Fibroblast of upper back skin (primary cell): Measurements from ENCODE around the gene RUVBL1.

ENCODE experiments used
- DNase-seq: peaks from one replicate; pipeline ENCODE4 v3.0.0-alpha.2; 2013

The RUVBL1 gene

DNA sequence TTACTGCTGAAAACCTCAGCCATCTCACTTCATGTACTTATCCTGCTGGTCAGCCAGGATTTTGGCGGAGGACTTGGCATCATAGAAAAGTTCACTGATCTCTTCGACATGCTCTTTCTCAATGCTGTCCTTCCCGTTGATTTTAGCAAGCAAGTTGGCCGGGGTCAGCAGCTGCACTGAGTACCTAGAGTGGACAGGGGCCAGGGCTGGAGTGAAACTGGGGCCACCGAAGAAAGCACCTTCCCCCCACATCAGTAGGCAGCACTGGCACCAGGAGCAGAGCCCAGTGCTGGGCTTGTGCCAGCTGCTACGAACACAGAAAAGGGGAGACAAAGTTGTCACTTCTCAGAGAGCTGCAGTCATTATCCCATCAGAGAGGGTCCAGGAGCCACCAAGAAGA is 42.4 kb downstream of the RUVBL1 start:
- no peak for DNase-seq

DNA sequence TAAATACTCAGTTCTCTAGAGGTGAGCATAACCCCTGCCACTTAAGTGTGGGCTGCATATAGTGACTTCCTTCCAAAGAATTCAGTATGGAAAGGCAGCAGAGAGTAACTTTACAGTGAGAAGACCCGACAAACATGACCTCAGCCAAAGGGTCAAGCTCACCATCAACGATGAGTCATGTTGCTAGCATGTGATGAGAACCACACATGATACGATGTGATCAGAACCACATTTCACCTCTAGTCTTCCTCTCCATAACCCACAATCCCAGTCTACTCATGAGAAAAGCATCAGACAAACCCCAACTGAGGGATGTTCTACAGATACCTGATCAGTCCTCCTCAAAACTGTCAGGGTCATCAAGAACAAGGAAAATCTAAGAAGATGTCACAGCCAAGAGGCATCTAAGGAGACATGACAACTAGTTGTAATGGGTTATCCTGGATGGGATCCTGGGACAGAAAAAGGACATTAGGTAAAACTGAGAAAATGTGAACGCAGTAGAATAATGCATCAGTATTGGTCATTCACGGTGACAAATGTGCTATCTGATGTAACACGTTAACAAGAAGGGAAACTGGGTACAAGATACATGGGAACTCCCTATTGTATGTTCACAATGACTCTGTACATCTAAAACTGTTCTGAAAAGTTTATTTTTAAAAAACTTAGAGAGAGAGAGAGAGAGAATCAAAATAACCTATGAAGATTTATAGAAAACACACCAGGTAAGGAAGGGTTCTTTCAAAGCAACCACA is 43.1 kb downstream of the RUVBL1 start:
- DNase-seq = peak; percentile 95

- no peak for DNase-seq
Observed at GRCh38 chr3:128079823-128080222, 43.8 kb downstream of the RUVBL1 start.

- DNase-seq = no peak
Observed at GRCh38 chr3:128078875-128079274, 44.7 kb downstream of the RUVBL1 start.

DNA sequence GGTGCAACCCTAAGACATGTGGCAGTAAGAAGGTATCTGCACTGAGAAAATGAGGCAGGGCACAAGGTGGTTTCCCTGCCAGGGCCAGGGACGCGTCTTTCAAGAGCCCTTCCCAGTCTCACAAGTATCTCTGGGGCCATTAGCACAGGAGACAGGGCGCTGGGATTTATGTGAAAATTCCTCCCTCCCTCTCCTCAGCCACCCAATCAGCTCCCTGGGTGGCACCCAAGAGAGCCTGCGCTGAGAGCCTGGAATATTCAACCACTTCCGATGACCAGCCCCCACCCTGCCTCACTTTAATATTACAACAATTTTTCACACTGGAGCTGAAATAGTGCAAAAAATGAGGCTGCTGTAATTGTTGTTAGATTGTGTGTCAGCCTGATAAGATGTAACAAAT is 45.3 kb downstream of the RUVBL1 start:
- no peak for DNase-seq

DNA sequence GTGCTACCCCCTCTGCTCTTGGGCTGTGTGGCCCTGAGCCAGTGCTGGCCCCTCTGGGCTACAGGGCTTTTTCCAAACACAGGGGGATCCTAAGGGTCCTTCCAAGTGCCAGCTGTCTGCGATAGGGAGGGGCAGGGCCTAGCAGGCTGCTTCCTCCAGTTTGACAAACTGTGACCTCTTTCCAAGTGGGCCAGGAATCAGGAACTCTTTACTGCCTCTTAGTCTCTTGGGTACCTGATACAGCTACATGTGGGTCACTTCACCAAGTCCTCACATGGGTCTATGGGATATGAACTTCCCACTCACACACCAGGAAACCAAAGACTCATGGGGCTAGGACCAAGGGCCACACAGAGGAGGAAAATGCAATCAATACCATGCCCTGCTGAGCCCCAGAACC is 45.9 kb downstream of the RUVBL1 start:
- DNase-seq = no peak

- no peak for DNase-seq
Observed at GRCh38 chr3:128077202-128077624, 46.4 kb downstream of the RUVBL1 start.

DNA sequence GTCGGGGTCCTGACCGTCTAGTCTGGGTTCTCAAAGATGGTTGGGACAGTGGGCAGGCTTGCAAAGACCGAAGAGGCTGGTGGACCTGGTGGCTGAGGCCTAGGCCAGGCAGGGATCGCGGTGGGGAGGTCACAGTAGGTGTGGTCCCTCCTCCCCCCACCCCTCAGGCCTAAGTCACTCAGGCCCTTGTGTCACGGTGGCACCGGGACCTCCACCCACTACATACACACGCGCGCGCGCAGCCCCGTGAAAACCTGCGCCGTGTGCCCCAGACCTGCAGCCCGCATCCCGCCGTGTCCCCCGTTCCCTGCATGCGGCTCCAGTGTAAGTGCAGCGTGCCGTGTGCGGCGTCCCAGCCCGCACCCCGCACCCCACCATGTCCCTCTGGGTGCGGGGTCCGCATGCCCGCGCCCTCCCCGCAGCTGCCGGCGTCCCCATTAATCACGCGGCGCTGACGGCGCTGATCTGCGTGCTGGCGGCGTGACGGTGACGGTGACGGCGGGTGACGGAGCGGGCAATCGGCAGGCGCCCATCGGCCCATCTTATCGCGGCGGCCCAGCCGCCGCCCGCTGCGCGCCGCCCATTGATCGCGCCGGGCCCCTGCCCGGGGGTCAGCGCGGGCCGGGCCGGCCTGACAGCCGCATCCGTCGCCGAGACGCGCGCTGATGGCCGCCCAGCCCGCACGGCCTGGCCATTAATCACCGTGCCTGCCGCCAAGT is 47.0 kb downstream of the RUVBL1 start:
- no peak for DNase-seq

DNA sequence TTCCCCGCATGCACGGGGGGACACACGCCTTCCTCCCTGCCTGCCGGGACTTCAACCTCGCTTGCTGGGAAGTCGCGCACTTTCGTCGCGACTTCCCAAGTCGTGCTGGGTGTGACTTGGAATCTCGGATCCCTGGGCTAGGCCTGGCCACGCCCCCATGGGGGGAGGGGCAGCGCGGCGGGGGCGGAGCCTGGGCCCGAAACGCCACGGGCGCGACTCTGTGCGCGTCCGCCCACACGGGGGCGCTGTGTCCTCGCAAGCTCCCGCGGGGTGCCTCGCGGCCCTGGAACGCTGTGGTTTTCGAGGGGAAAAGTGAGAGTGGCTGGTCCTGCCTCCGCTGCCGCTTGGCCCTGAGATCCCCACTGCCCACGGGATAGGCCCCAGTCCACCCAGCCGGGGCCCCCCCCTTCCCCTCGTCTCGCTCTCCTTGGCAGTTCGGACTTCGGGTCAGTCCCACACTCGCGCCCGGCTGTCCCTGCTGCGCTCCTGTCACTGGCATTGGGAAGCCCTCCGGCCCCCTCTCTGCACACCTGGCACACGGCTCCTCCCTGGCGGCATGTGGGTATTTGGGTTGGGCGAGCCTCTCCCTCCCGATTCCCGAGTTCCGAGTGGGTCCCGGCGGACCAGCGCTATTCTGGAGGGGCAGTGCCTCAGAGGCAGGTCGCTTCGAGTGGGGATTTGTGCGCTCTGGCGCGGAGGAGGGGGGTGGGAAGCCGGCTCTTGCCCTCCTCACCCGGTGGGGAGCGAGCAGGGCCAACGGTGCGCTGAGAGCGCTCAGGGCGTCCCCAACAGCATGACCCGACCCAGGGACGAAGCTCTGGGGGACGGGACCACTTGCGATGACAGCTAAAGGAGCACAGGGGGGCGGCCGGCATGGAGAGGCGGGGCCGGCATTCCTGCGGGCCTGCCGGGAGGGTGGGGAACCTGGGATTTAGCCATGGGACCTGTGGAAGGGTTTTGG is 47.8 kb downstream of the RUVBL1 start:
- peak; percentile 83 for DNase-seq

GRCh38 chr3:128074851-128075521 is 48.6 kb downstream of the RUVBL1 start:
- no peak for DNase-seq

DNA sequence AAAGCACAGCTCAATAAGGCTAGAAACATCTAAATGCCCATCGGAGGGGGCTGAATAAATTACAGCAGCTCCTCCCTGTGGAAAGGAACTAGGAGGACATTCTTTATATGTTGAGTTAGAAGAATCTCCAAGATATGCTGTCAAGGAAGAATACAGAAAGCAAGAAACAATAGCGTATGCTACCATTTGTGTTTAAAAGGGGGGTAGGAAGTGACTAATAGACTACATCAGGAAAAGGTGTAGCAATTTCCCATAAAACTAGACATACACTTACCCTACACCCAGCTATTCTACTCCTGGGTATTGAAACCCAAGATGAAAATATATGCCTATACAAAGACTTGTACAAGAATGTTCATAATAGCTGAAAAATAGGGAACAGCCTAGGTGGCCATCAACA is 49.8 kb downstream of the RUVBL1 start:
- DNase-seq = no peak

DNA sequence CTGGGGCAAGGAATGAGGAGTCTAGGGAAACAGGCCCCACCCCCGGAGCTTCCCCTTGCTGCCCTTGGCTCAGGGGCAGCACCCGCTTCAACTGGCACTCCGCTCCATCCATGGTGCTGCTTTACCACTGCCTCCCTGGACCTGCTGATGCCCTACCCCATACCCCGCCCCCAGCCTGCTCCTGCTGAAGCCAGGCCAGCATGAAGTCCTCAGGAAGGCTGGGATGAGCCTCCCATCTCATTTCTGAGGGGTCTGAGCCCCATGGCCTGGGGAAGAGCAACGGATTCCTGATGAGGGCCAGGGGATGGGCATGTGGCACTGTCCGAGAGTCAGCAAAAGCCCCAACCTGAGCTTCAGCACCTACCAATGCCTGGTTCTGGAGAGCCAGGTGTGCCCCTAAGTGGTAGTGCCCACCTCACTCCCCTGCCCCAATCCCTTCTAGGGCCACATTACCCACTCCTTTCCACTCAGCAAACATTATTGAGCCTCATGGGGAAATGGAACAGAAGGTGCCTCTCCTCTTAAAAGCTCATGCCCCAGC is 50.4 kb downstream of the RUVBL1 start:
- DNase-seq = no peak

GRCh38 chr3:128072454-128073184 is 51.0 kb downstream of the RUVBL1 start:
- DNase-seq = no peak

DNA sequence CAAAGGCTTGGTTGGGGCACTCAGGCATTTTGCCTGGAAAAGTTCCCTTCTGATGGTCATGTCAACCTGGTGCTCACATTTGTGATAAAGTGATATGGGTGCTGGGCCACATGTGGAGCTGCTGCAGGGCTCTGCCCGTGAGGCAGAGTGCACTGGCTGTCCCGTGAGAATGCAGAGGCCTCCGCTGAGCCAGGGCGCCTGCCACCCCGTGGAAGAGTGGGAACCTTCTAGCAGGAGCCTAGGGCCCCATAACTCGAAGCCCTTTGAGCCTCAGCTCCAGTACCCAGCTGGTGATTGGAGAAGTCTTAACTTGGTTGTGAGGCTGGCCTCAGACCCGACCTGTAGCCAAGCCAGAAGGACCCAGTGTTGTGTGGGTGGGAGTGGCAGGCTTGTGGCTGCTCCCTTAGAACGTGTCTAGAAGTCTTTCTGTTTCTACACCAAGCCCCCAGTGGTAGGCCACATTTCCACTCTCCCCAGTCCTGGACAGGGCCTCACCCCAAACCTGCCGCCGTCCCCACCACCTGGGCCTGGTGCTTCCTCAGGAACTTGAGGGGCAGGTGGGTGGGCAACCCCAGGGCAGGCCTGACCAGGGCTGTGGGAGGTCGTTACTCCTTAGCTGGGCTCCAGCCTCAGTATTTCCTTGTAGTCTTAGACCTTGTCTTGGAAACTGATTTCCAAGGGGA is 51.7 kb downstream of the RUVBL1 start:
- DNase-seq = no peak

DNA sequence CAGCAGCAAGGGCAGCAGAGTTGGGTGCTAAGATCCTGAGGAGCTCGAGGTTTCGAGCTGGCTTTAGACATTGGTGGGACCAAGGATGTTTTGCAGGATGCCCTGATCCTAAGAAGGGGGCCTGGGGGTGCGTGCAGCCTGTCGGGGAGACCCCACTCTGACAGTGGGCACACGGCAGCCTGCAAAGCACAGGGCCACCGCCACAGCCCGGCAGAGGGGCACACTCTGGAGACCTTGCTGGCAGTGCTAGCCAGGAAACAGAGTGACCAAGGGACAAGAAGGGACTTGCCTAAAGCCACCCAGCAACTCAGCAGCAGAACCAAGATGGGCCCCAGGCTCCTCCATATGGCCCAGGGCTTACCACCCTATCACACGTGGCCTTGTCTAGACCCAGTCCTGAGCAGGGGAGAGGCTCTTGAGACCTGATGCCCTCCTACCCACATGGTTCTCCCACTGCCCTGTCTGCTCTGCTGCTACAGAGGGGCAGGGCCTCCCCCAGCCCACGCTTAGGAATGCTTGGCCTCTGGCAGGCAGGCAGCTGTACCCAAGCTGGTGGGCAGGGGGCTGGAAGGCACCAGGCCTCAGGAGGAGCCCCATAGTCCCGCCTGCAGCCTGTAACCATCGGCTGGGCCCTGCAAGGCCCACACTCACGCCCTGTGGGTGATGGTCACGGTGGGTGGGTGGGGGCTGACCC is 52.6 kb downstream of the RUVBL1 start:
- DNase-seq = no peak

DNA sequence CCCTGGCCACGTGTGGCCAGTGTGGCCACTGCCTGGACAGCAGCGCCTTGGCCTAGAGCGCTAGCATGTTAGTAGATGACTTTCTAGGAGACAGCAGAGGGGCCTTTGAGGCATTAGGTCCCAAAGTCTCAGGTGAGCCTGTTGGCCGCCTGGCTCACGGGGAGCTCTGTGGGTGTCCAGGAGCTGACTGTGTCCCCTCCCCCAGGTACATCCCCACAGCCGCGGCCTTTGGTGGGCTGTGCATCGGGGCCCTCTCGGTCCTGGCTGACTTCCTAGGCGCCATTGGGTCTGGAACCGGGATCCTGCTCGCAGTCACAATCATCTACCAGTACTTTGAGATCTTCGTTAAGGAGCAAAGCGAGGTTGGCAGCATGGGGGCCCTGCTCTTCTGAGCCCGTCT is 54.3 kb downstream of the RUVBL1 start:
- no peak for DNase-seq

- DNase-seq = peak; percentile 52
Observed at GRCh38 chr3:128068156-128068620, 55.4 kb downstream of the RUVBL1 start.

DNA sequence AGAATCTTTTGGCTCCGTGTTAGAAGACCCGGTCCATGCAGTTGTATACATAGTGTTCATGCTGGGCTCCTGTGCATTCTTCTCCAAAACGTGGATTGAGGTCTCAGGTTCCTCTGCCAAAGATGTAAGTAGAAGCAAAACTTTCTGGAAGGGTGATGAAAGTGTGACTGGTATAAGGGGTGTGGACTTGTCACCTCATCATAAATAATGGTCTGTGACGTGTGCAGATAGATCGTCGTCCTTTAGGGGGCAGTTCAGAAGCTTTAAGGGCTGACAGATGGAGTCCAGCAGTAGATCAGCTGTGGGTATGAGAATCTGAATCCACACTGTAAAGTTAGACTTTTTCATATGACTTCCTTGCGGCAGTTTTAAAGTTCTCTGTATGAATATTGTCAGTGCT is 56.1 kb downstream of the RUVBL1 start:
- DNase-seq = peak; percentile 57

- no peak for DNase-seq
Observed at GRCh38 chr3:128066676-128067075, 56.9 kb downstream of the RUVBL1 start.

DNA sequence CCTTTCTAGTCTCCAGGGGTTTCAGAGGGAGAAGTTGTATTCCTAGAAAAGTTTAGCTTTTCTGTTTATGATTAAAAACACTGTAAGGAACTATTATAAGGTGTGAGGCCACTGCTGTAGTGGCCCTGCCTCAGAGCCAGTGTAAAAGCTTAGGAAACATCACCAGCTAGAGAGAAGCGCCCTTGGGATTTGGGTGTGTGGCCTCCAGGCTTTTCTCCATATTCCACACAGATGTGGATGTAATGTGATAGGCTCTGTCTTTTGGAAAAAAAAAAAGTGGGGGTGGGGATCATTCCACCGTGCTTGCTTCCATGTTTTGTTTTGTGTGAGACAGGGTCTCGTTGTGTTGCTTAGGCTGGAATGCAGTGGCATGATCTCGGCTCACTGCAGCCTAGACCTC is 57.5 kb downstream of the RUVBL1 start:
- peak; percentile 41 for DNase-seq
